ENCODE data around the gene PYDC1.
A peak's percentile ranks its signal among the peaks of the same experiment; 100 is the strongest.
"Not testable (repeated sequence)": the region's sequence is repeated elsewhere in the genome, so short reads cannot be mapped to it uniquely, and the experiment has no call there.

Gene PYDC1
- total RNA-seq, result 0 to 0.12 (median 0) reads per million in 4 donors

DNA sequence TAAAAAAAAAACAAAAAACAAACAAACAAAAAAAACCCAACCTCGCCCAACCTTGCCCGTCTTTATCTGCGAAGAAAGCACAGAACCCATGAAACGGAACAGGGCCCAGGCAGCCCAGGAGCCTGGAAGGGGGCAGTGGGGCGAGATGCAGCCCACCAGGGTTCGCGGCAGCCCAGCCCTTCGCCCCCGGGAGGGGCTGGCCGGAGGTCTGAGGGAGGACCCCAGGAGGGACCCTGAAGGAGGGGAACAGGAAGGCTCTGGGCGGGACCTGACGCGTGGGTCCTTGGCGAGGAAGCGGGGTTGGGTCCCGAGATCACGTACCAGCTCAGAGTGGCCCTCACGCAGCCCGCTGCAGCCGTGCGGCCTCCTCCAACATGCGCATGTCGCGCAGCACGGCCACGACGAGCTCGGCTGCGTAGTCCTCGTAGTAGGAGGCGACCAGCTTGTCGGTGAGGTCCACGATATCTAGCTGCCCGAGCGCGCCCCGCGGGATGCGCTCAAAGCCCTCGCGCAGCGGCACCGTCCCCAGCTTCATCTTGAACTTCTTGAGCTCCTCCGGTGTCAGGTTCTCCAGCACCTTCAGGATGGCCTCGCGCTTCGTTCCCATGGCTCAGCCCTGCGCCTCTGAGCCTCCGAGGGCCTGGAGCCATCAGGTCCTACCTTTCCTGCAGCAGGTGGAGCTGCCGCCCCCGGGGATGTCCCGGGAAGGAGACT is at the start of gene PYDC1:
Gene PYDC1, minus strand, starts transcription at position 714 of the 714 bp plus-strand sequence. Its CDS starts 107 bp downstream, at position 607.
- no peak for DNase-seq

DNA sequence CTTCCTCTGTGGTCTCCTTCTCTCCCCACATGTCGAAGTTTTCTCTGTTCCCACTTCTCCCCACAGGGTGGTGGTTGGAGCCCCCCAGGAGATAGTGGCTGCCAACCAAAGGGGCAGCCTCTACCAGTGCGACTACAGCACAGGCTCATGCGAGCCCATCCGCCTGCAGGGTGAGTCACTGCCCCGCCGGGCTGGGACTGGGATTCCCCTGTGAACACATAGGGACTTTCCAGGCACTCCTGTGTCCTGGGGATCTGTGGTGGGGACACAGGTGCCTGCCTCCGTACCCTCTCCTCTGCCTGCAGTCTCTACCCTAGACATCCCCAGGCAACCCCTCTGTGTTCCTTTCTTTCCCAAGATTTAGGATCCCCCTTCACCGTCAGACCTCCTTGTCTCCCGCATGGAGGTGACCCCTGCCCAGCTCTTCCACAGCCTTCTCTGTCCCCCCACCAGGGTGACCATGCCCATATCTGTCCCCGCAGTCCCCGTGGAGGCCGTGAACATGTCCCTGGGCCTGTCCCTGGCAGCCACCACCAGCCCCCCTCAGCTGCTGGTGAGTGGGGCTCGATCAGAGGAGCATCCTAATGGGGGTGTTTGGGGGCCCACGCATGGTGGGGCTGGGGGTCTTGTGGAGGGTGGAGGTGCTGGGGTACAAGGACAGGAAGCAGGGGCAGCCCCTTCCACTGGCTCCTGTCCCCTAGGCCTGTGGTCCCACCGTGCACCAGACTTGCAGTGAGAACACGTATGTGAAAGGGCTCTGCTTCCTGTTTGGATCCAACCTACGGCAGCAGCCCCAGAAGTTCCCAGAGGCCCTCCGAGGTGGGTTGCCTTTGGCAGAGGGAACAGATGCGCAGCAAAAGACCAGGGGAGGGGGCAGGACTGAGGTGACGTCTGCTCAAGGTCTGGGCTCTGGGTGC is 48.7 kb upstream of the PYDC1 start:
- peak; percentile 18 to 72 (median 33) for DNase-seq

GRCh38 chr16:31262084-31262483 is 45.1 kb upstream of the PYDC1 start:
- DNase-seq, result no peak

GRCh38 chr16:31260136-31260931 is 43.4 kb upstream of the PYDC1 start:
- DNase-seq, result no peak

DNA sequence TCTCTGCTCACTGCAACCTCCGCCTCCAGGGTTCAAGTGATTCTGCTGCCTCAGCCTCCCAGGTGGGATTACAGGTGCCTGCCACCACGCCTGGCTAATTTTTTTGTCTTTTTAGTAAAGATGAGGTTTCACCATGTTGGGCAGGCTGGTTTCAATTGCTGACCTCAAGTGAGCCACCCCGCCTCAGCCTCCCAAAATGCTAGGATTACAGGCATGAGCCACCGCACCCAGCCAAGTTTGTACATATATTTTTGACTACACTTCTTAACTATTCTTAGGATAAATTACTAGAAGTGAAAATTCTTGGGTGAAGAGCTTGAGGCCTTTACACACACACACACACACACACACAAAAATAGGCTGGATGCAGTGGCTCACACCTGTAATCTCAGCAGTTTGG is 41.4 kb upstream of the PYDC1 start:
- no peak for DNase-seq

- no peak for DNase-seq
Measured at GRCh38 chr16:31256466-31256865, 39.5 kb upstream of the PYDC1 start.

DNA sequence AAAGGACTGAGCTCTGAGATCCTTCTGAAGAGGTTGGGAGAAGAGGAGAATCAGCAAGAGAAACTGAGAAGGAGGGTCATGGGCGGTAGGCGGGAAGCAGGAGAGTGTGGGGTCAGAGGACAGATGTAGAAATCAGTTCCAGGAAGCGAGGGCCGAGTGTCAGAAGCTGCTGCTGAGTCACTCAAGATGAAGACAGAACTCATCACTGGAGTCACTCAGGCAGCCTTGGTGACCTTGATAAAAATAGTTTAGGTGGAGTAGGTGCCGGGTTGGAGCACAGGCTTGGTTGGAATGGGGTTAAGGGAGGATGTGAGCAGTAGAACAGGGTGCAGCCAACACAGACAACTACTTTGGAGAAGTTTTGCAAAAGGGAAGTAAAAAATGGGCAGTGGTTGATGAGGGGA is 36.7 kb upstream of the PYDC1 start:
- peak in 1 of 5 donors; percentile 86 for DNase-seq

DNA sequence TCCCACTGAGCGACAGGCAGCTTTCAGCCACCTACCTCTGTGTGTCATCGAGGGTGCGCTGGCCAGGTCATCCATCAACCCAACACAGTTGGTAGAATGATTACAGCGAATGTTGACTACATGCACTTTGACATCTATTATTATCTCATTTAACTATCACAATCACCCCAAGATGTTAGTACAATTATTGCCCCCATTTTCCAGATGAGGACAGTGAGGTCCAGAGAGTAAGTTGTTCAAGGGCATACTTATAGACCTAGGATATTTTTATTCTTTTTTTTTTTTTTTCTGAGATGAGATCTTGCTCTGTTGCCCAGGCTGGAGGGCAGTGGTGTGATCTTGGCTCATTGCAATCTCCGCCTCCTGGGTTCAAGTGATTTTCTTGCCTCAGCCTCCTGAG is 34.5 kb upstream of the PYDC1 start:
- no peak for DNase-seq

DNA sequence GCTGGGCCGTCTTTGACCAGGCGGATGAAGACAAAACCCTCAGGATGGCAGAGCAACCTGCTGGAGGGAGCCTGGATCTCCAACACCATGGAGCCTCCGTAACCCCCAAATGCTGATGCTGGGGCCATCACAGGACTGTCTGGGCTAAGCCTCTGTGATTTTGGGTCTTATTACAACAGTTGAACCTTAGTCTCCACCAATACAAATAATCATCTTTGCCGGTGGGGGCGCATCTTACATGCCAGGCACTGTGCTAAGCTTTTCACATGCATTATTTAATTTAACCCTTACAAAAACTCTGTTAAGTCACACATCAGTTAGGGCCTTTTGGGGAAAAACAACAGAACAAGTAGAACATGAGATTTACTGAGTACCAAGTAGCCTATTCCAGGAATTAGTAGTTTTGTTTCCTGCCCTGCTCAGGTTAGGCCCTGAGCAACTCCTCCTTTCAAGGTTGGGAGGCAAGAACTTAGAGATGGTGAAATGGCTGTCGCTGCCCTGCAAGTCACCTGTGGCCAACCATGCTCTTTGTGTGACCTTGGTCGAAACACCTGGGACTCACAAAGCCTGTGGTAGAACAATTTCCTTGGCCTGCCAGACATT is 33.9 kb upstream of the PYDC1 start:
- DNase-seq, result peak in 1 of 5 donors; percentile 87

GRCh38 chr16:31248344-31248743 is 31.4 kb upstream of the PYDC1 start:
- DNase-seq, result no peak

DNA sequence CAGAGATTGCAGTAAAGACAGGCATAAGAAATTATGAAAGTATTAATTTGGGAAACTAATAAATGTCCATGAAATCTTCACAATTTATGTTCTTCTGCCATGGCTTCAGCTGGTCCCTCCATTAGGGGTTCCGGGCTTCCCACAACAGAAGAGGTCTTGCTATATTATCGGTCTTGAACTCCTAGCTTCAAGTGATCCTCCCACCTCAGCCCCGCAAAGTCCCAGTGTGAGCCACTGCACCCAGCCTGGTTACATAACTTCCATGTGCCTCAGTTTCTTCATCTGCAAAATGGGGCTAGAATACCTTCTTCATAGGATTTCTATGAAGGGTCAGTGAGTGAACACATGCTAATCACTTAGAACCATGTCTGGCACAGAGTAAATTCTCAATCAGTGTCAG is 29.4 kb upstream of the PYDC1 start:
- DNase-seq, result no peak

- DNase-seq, result not testable (repeated sequence)
Measured at GRCh38 chr16:31245598-31245997, 28.7 kb upstream of the PYDC1 start.

- no peak for DNase-seq
Measured at GRCh38 chr16:31243734-31244670, 27.1 kb upstream of the PYDC1 start.

DNA sequence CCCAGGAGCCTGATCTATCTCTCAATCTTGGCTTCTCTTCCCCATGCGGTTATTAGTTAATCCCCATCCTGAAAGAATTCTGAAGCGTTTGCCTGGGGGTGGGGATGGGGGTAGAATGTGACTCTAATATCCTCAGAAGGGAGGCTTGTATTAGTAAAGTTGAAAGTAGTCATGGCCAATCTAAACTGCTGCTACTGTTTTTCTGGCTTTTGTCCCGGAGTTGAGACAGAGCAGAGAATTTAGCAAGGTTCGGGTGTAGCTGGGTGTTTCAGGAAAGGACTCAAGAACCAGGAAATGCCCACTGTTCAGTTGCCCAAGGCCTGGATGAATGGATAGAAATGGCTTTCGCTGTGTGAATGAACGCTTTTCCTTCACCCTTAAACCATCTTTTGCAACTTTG is 25.3 kb upstream of the PYDC1 start:
- no peak for DNase-seq

GRCh38 chr16:31238041-31238440 is 21.1 kb upstream of the PYDC1 start:
- DNase-seq, result no peak

GRCh38 chr16:31229501-31229900 is 12.6 kb upstream of the PYDC1 start:
- no peak for DNase-seq

- no peak for DNase-seq
Measured at GRCh38 chr16:31228206-31228605, 11.3 kb upstream of the PYDC1 start.

DNA sequence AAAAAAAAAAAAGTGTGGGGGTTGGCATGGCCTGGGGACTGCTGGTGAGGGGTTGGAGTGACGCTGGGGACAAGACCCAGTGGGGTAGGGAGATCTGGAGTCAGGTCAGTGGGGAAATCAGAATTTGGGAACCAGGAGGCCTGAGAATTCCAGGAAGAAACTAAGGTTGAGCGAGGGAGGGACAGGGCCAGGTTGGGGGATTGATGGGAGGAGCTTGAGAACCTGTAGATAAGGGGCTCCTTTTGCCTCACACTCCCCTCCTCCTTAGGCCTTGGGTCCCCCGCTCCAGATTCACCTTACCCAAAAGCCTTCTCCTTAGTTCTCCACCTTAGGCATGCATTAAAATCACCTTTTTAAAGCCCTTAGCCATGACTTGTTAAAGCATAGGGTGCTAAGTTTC is 8.3 kb upstream of the PYDC1 start:
- DNase-seq, result no peak

DNA sequence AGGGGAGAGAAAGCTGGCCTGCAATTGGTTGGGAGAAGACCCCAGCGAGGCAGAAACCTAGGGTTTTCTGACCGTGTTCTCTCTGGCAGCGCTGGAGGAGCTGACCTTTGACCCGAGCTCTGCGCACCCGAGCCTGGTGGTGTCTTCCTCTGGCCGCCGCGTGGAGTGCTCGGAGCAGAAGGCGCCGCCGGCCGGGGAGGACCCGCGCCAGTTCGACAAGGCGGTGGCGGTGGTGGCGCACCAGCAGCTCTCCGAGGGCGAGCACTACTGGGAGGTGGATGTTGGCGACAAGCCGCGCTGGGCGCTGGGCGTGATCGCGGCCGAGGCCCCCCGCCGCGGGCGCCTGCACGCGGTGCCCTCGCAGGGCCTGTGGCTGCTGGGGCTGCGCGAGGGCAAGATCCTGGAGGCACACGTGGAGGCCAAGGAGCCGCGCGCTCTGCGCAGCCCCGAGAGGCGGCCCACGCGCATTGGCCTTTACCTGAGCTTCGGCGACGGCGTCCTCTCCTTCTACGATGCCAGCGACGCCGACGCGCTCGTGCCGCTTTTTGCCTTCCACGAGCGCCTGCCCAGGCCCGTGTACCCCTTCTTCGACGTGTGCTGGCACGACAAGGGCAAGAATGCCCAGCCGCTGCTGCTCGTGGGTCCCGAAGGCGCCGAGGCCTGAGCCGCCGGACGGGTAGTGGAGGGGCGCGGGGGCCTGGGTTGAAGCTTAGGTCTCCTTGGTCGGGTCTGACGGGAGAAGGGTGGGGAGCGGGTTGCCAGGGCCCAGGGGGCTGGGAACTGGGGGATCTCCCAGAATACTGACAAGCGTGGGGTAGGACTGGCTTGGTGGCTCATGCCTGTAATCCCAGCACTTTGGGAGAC is 7.4 kb upstream of the PYDC1 start:
- DNase-seq, result no peak

GRCh38 chr16:31223044-31223443 is 6.1 kb upstream of the PYDC1 start:
- no peak for DNase-seq

Measured in T-helper 1 cell (primary cell).